B cell (primary cell): ENCODE results near the gene TMEM151A. TPM values are rescaled to one million over a fixed set of nuclear protein-coding genes. Genes with fewer than 3 reads are reported as not detected.
A peak's percentile ranks its signal among the peaks of the same experiment; 100 is the strongest.

Source experiments
- ATAC-seq: fragments of 200-7000 bp; cut with Tn5 transposase; one replicate; pipeline ENCODE4 v1.10.0; 2021; ENCODE audit warnings: low read depth, mild to moderate bottlenecking, moderate number of reproducible peaks, moderate library complexity
- CTCF ChIA-PET: fragments of 350-600 bp; sonication (Branson Sonifier 250); formaldehyde crosslinking; loops from one replicate; lab custom pipeline; 2021; ENCODE audit warnings: antibody characterized with exemption, inconsistent platforms; lab: Charles Lee
- POLR2A ChIA-PET: fragments of 350-600 bp; sonication (Branson Sonifier 250); formaldehyde crosslinking; loops from one replicate; lab custom pipeline; 2021; ENCODE audit warnings: antibody characterized with exemption; lab: Charles Lee
- DNase-seq: peaks from one replicate; pipeline ENCODE4 v3.0.0; 2013
- H2AFZ ChIP-seq: 2 replicates; pipeline ENCODE4 v1.6.1; 2012; ENCODE audit warnings: mild to moderate bottlenecking, low read depth, low read length; ENCODE audit not compliant: insufficient read depth, poor library complexity, severe bottlenecking
- H3K27ac ChIP-seq, 2 donors: 1 replicate in 1 of 2; 2 replicates in 1 of 2; pipeline ENCODE4 v1.5.1; 2012 to 2013; ENCODE audit warnings: low read length in 2 of 2, mild to moderate bottlenecking in 2 of 2, moderate library complexity in 1 of 2
- H3K27me3 ChIP-seq, 4 experiments: fragments of 200-600 bp in 1 of 4; sonication (generic) in 1 of 4; replicated peaks in 1 of 4; 1 replicate in 2 of 4; 2 replicates in 2 of 4; pipeline versions ENCODE4 v1.6.1 to v1.7.0; 2013 to 2016; ENCODE audit warnings: low read length in 3 of 4, mild to moderate bottlenecking in 2 of 4, mixed read lengths in 1 of 4, moderate library complexity in 1 of 4; ENCODE audit not compliant: insufficient read depth in 4 of 4, control insufficient read depth in 3 of 4; ENCODE audit errors: control extremely low read depth in 1 of 4
- H3K36me3 ChIP-seq, 2 experiments: replicated peaks in 1 of 2; 1 replicate in 1 of 2; 2 replicates in 1 of 2; pipeline versions ENCODE4 v1.6.1 to v1.7.1; 2013; ENCODE audit warnings: low read length in 1 of 2; ENCODE audit not compliant: insufficient read depth in 2 of 2, control insufficient read depth in 1 of 2; ENCODE audit errors: control extremely low read depth in 1 of 2, extremely low read depth in 1 of 2
- H3K4me1 ChIP-seq, 2 donors: fragments of 200-600 bp in 1 of 2; sonication (generic) in 1 of 2; 1 replicate in 1 of 2; 2 replicates in 1 of 2; pipeline versions ENCODE4 v1.5.1 to v1.6.1; 2013 to 2017; ENCODE audit warnings: low read length in 2 of 2; ENCODE audit not compliant: control insufficient read depth in 2 of 2, insufficient read depth in 2 of 2
- H3K4me2 ChIP-seq: replicated peaks from 2 replicates; pipeline ENCODE3; 2012; ENCODE audit warnings: mild to moderate bottlenecking, low read depth, low read length; ENCODE audit not compliant: poor library complexity, severe bottlenecking
- H3K4me3 ChIP-seq, 5 experiments: fragments of 200-600 bp in 1 of 5; sonication (generic) in 1 of 5; 1 replicate in 3 of 5; 2 replicates in 2 of 5; pipeline versions ENCODE4 v1.5.1 to v1.7.0; 2011 to 2016; ENCODE audit warnings: low read length in 4 of 5, mild to moderate bottlenecking in 4 of 5, low read depth in 2 of 5, control low read depth in 1 of 5, moderate library complexity in 1 of 5; ENCODE audit not compliant: insufficient read depth in 1 of 5; ENCODE audit errors: control extremely low read depth in 1 of 5, extremely low read depth in 1 of 5
- H3K79me2 ChIP-seq: fragments of 200-600 bp; sonication (generic); one replicate; pipeline ENCODE4 v1.6.0; 2016; ENCODE audit warnings: low read length; ENCODE audit not compliant: control insufficient read depth, insufficient read depth
- H3K9ac ChIP-seq: fragments of 200-600 bp; sonication (generic); 2 replicates; pipeline ENCODE4 v1.6.1; 2017; ENCODE audit warnings: mild to moderate bottlenecking, low read length, moderate library complexity
- H3K9me3 ChIP-seq, 3 donors: one replicate each; pipeline versions ENCODE4 v1.6.1 to v1.7.1; 2013; ENCODE audit warnings: low read length in 2 of 3; ENCODE audit not compliant: control insufficient read depth in 2 of 3, insufficient read depth in 1 of 3; ENCODE audit errors: control extremely low read depth in 1 of 3
- H4K20me1 ChIP-seq: 2 replicates; pipeline ENCODE4 v1.6.0; 2012; ENCODE audit warnings: mild to moderate bottlenecking, low read length; ENCODE audit not compliant: insufficient read depth, control insufficient read depth, poor library complexity, severe bottlenecking
- H3K27ac Mint-ChIP-seq: one replicate; pipeline ENCODE4 v1.8.0; 2021; ENCODE audit warnings: mixed read lengths
- H3K27me3 Mint-ChIP-seq: one replicate; pipeline ENCODE4 v1.8.0; 2021; ENCODE audit warnings: mixed read lengths
- H3K4me1 Mint-ChIP-seq: one replicate; pipeline ENCODE4 v1.8.0; 2021; ENCODE audit warnings: mixed read lengths
- H3K4me3 Mint-ChIP-seq: one replicate; pipeline ENCODE4 v1.8.0; 2021; ENCODE audit warnings: mixed read lengths
- H3K9me3 Mint-ChIP-seq: one replicate; pipeline ENCODE4 v1.8.0; 2022; ENCODE audit warnings: mixed read lengths; ENCODE audit not compliant: insufficient read depth
- CTCF ChIP-seq: fragments of 200-600 bp; IDR thresholded peaks from one replicate; pipeline ENCODE4 v1.8.0; 2022; ENCODE audit warnings: antibody characterized with exemption, mild to moderate bottlenecking
- EZH2 ChIP-seq: IDR thresholded peaks from 2 replicates; pipeline ENCODE4 v1.6.1; 2012; ENCODE audit warnings: borderline replicate concordance, low read depth, mild to moderate bottlenecking, moderate library complexity, low read length; ENCODE audit not compliant: insufficient read depth, poor library complexity, severe bottlenecking
- WGBS: methylation state at CpG from one replicate; pipeline ENCODE4 v1.1.5; 2013; ENCODE audit warnings: missing lambda C conversion rate; ENCODE audit not compliant: insufficient coverage; 5-methylcytosine and 5-hydroxymethylcytosine counted together
- intact Hi-C: fragments of 100-400 bp; cut with micrococcal nuclease; formaldehyde crosslinking; loops from one replicate; pipeline ENCODE4 v1.10.0; 2022
- polyA plus RNA-seq: library from polyadenylated mRNA; depleted of rRNA; stranded (reverse); fragments of >200 nt; gene quantifications from 2 replicates; pipeline ENCODE4 v1.2.3, GENCODE V29; 2012
- total RNA-seq, 2 donors: library from RNA; stranded (reverse); fragments of 120-200 nt in 1 of 2; gene quantifications; 1 replicate in 1 of 2; 2 replicates in 1 of 2; pipeline versions ENCODE4 v1.2.3 to v1.2.4, GENCODE V29; 2013 to 2022

Gene TMEM151A
- total and polyA plus RNA-seq, 2 donors (not counting 1 experiment from before 2014, with no cell fraction given) = 0.17 to 1.1 TPM

- Histone ChIP-seq H3K79me2 (no peaks in the 10 kb centered on the region), H3K27me3 (no peaks in the 10 kb centered on the region), H3K4me1 (peaks cover 0 to 11% of the 10 kb centered on the region in 2 donors), H3K27ac (no peak overlapping the region), H3K36me3 (peaks cover 0 to 76% of the 10 kb centered on the region in 2 experiments), H3K9me3 (no peaks in the 10 kb centered on the region), H2AFZ (no peak overlapping the region), H3K4me3 (no peak overlapping the region), H3K9ac (no peak overlapping the region), H4K20me1 (peaks cover 25% of the 10 kb centered on the region), H3K4me2 (no peak overlapping the region)
- TF ChIP-seq CTCF (no peak), EZH2 (no peak)
- Mint-ChIP-seq H3K27me3 (no peaks in the 10 kb centered on the region), H3K27ac (no peak overlapping the region), H3K4me3 (no peak overlapping the region), H3K4me1 (peaks cover 8% of the 10 kb centered on the region), H3K9me3 (no peaks in the 10 kb centered on the region)
- POLR2A ChIA-PET = interaction anchor here (0.6 kb wide), 1 partner anchor 1093 kb away, joined by 6 read pairs; no protein-coding TSS in a partner anchor
- intact Hi-C loops = no loop called here
- no peak for DNase-seq
- CTCF ChIA-PET = no interaction called here
- peak; percentile 14 for ATAC-seq
- WGBS = 37% methylated on average over 14 of the region's 14 CpGs
These were observed 49.5 kb upstream of the TMEM151A start for GRCh38 chr11:66242095-66242765.

- H3K27ac Mint-ChIP-seq = peak overlapping the region; percentile 32
- Histone ChIP-seq H3K27ac (no peak overlapping the region), H3K4me2 (no peak overlapping the region), H3K9ac (no peak overlapping the region), H3K27me3 (no peaks in the 10 kb centered on the region), H2AFZ (no peak overlapping the region), H3K4me1 (peaks cover 0 to 11% of the 10 kb centered on the region in 2 donors), H3K9me3 (no peaks in the 10 kb centered on the region), H3K36me3 (peaks cover 0 to 69% of the 10 kb centered on the region in 2 experiments), H3K4me3 (no peak overlapping the region), H3K79me2 (no peaks in the 10 kb centered on the region), H4K20me1 (peaks cover 25% of the 10 kb centered on the region)
- H3K4me3 Mint-ChIP-seq = no peak overlapping the region
- POLR2A ChIA-PET = no interaction called here
- WGBS = 56% methylated on average over 13 of the region's 13 CpGs
- intact Hi-C loops = no loop called here
- DNase-seq (no peak), ATAC-seq (no peak)
- H3K27me3 Mint-ChIP-seq = no peaks in the 10 kb centered on the region
- TF ChIP-seq CTCF = no peak
- no peak for TF ChIP-seq EZH2
- peaks cover 10% of the 10 kb centered on the region for H3K4me1 Mint-ChIP-seq
- CTCF ChIA-PET = interaction anchor here (0.9 to 1.1 kb wide), 2 partner anchors 39 to 199 kb away, joined by 3 read pairs; no protein-coding TSS in a partner anchor
- no peaks in the 10 kb centered on the region for H3K9me3 Mint-ChIP-seq
These were observed 47.7 kb upstream of the TMEM151A start for GRCh38 chr11:66243782-66244535.
